GM19468 (cell line): Measurements from ENCODE around the gene PRKCE.

Experiments used
- ATAC-seq: cut with Tn5 transposase; IDR thresholded peaks from one replicate; pipeline ENCODE4 v1.9.1; 2021; ENCODE audit warnings: mild to moderate bottlenecking, moderate library complexity, moderate number of reproducible peaks; ENCODE audit not compliant: unreplicated experiment; ENCODE audit errors: extremely low read depth

Gene PRKCE

GRCh38 chr2:45741161-45741850, 89.8 kb downstream of the PRKCE start:
- ATAC-seq, result no peak

- no peak for ATAC-seq
Measured at GRCh38 chr2:45743531-45744396, 92.3 kb downstream of the PRKCE start.

DNA sequence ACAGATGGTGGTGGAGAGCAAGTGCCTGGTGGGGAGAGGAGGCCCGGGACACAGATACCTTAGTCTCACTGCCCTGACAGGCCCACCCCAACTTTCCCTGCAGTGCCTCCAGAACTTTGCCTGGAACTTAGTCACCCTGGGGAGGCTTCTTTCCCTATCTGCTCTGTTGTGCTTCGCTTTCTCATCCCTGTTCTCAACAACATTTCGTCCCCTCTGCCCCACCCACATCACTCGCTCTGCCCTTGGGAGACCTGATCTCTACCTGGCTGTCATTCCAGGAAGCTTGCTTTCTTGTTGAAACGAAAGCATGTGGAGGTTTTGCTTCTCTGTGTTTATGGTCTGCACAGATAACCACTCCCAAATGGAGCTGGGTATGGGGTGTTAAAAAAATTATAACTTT, 93.8 kb downstream of the PRKCE start:
- ATAC-seq, result no peak

DNA sequence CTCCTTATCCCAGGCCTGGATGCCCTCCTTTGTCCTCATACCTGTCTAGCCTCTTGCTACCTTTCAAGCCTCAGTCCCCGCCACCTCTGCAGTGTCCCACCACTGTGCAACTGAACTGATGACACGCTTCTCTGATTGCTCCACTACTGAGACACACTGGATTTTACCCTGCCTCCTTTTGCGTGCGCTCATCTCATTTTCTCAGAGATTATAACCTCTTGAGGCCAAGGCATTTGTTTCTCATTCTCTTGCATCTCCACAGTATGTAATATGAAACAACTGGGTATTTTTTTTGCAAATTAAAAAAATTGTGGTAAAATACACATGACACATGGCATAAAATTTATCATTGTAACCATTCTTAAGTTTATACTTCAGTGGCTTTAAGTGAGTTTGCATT, 95.4 kb downstream of the PRKCE start:
- ATAC-seq, result no peak

DNA sequence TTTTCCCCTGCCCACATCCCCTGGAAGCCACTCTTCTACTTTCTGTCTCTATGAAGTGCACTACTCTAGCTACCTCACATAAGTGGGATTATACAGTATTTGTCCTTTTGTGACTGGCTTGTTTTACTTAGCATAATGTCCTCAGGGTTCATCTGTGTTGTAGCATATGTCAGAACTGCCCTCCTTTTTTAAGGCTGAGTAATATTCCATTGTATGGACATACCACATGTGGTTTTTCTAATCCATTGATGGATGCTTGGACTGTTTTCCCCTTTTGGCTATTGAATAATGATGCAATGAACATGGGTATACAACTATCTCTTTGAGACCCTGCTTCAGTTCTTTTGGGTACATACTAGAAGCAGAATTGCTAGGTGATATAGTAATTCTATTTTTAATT, 95.9 kb downstream of the PRKCE start:
- ATAC-seq, result no peak

- ATAC-seq, result no peak
Measured at GRCh38 chr2:45748239-45748638, 96.8 kb downstream of the PRKCE start.

- no peak for ATAC-seq
Measured at GRCh38 chr2:45750001-45750400, 98.5 kb downstream of the PRKCE start.

DNA sequence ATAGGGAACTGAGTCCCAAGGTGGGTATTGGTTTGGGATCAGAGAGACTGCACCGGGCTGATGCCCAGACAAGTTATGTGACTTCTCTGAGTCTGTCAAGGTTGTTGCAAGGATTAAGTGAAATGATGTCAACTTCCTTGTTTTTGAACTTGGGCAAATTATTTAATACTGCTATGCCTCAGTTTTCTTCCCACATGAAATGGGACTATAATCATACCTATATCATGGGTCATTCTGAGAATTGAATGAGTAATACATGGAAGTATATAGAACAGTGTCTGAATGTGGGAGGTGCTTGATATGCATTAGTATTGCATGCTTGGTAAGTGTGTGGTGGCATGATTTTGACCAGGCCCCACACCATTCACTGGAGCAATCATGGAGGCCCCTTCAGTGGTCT, 99.0 kb downstream of the PRKCE start:
- ATAC-seq, result no peak

- no peak for ATAC-seq
Measured at GRCh38 chr2:45753381-45753780, 101.9 kb downstream of the PRKCE start.

GRCh38 chr2:45754131-45755010, 102.9 kb downstream of the PRKCE start:
- no peak for ATAC-seq

GRCh38 chr2:45755585-45756335, 104.3 kb downstream of the PRKCE start:
- no peak for ATAC-seq

GRCh38 chr2:45758018-45758417, 106.5 kb downstream of the PRKCE start:
- ATAC-seq, result no peak

GRCh38 chr2:45759310-45759851, 107.9 kb downstream of the PRKCE start:
- no peak for ATAC-seq

DNA sequence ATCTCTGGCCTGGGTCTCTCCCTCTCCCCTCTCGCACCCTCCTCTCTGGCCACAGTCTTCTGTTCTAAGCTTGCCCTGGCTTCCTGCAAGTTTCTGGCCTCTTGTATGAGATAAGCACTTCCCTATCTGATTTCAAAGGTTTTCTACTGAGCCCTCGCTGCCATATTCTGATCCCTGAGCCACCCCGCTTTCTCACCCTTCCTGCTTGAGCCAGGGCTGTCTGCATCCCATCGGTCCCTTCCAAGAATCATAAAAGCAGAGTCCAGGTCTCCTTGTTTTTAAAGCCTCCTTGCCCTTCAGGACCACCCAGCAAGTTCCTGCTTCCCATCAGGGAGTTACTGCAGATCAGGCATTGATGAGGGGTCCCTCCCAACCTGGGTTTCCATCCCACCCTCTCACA, 110.2 kb downstream of the PRKCE start:
- no peak for ATAC-seq

- ATAC-seq, result no peak
Measured at GRCh38 chr2:45763255-45763654, 111.8 kb downstream of the PRKCE start.

DNA sequence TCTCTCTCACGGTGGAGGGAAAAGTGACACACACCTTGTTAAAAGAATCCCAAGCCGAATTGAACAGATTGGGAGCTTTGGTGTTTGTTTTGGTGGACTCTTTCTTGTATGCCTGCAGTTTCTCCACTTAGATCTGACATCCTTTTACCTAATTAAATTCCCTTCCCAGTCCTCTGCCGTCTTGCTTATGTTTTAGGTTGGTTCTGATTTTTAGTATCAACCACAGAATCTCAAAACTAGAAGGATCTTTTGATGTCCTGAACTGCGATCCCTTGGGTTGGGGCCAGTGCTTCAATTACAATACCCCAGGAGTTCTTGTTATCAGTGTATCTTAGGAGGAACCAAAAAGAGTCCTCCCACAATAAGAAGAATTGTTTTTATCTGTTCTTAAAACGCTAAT, 112.3 kb downstream of the PRKCE start:
- no peak for ATAC-seq

GRCh38 chr2:45765007-45765727, 113.7 kb downstream of the PRKCE start:
- no peak for ATAC-seq

DNA sequence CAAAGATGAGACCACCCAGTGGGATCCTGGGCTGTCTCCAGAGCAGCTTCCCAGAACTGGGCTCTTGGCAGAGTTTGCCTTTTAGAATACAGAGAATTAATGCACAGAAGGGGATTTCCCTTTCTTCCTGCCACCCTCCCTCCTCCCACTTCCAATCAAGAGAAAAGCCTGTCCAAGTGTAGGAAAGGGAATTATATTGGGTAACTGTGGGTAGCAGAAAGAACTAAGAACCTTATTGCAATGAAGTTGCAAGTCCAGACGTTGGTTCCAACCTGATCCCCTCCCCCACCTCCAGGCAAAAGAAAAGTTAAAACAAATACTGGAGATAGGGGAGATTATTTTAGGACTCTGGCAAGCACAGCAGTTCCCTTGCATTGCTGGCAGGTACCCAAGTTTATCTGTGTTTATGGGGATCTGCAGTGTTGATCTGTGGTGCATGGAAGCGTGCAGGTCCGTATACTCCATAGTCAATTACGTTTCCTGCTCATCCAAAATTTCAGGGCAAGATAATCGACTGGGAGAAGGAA, 114.3 kb downstream of the PRKCE start:
- no peak for ATAC-seq

- no peak for ATAC-seq
Measured at GRCh38 chr2:45768208-45768607, 116.7 kb downstream of the PRKCE start.
